ENCODE results near the gene RPL39L. TPM values are rescaled to one million over a fixed set of nuclear protein-coding genes. Genes with fewer than 3 reads are reported as not detected.
"Not testable (repeated sequence)": the region's sequence is repeated elsewhere in the genome, so short reads cannot be mapped to it uniquely, and the experiment has no call there.

The RPL39L gene
- total RNA-seq, 6 experiments from 2014 or later = 6.5 to 20.0 (median 18.0) TPM

DNA sequence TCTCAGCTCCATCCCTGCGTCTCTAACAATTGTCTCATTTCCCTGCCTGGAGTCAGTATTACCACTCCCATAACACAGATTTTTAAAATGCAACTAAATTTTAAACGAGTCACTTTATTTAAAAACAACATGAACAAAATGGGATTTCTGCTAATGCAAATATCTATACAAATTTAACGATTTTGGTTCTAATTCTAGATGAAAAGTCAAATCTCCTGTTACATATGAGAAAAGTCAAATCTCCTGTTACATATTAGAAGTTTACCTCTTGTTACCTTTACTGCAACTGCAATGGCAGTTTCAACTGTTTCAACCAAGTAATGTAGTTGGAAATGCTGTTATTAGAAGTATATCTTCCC is 578 bp upstream of the RPL39L start:
- Mint-ChIP-seq H3K4me1 (ENCODE audit: low read depth) (peaks cover 24% of the 10 kb centered on the region), H3K4me3 (peak overlapping the region; percentile 92), H3K36me3 (ENCODE audit: low read depth) (peaks cover 15% of the 10 kb centered on the region; the same call in 1 of the 2 replicates), H3K27me3 (ENCODE audit: insufficient read depth) (peaks cover 2% of the 10 kb centered on the region), H3K27ac (peak overlapping the region; percentile 82), H3K9me3 (peaks cover 10% of the 10 kb centered on the region; the same call in 1 of the 2 replicates)
- TF ChIP-seq, protein P1, sequence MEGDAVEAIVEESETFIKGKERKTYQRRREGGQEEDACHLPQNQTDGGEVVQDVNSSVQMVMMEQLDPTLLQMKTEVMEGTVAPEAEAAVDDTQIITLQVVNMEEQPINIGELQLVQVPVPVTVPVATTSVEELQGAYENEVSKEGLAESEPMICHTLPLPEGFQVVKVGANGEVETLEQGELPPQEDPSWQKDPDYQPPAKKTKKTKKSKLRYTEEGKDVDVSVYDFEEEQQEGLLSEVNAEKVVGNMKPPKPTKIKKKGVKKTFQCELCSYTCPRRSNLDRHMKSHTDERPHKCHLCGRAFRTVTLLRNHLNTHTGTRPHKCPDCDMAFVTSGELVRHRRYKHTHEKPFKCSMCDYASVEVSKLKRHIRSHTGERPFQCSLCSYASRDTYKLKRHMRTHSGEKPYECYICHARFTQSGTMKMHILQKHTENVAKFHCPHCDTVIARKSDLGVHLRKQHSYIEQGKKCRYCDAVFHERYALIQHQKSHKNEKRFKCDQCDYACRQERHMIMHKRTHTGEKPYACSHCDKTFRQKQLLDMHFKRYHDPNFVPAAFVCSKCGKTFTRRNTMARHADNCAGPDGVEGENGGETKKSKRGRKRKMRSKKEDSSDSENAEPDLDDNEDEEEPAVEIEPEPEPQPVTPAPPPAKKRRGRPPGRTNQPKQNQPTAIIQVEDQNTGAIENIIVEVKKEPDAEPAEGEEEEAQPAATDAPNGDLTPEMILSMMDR (IDR thresholded peaks at IDR 0.05) = no peak; the same call in 1 of the 2 replicates
- no peak for DNase-seq

DNA sequence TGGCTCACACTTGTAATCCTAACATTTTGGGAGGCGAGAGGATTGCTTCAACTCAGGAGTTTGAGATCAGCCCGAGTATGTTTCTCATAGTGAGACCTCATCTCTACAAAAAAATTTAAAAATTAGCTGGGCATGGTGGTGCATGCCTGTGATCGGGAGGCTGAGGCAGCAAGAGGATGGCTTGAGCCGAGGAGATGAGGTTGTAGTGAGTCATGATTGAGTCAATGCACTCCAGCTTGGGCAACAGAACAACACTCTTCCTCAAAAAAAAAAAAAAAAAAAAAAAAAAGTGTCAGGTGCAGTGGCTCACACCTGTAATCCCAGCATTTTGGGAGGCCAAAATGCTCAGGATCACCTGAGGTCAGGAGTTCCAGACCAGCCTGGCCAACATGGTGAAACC is 2.4 kb downstream of the RPL39L start:
- H3K36me3 Mint-ChIP-seq (ENCODE audit: low read depth) = peaks cover 15% of the 10 kb centered on the region; the same call in 1 of the 2 replicates
- peaks cover 32% of the 10 kb centered on the region for H3K4me1 Mint-ChIP-seq (ENCODE audit: low read depth)
- TF ChIP-seq, protein P1 (IDR thresholded peaks at IDR 0.05) = no peak
- DNase-seq = peak; percentile 59
- no peak overlapping the region for H3K27ac Mint-ChIP-seq
- no peak overlapping the region for H3K4me3 Mint-ChIP-seq
- no peaks in the 10 kb centered on the region; the same call in 1 of the 2 replicates for H3K27me3 Mint-ChIP-seq (ENCODE audit: insufficient read depth)
- peaks cover 7% of the 10 kb centered on the region; the same call in 1 of the 2 replicates for H3K9me3 Mint-ChIP-seq

DNA sequence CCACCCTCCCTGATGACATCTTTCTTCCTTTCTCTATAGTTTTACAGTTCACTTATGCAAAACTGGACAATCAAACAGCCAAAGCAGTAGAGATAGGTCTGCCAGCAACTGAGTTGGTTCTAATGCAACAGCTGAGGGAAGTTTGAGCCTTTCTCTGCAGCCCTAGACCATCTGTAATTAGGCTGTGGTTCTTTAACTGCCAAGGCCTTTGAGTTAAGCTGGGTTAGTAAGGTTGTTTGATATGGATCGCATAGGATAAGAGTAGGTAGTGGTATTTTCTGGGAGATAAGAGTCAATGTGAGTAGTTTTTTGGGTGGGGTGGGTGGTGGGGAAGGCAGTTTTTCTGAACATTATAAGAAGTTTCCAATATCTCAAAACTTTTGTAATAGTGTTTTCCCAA is 3.0 kb downstream of the RPL39L start:
- H3K36me3 Mint-ChIP-seq (ENCODE audit: low read depth) = peaks cover 15% of the 10 kb centered on the region; the same call in 1 of the 2 replicates
- H3K9me3 Mint-ChIP-seq = peaks cover 7% of the 10 kb centered on the region; the same call in 1 of the 2 replicates
- no peaks in the 10 kb centered on the region; the same call in 1 of the 2 replicates for H3K27me3 Mint-ChIP-seq (ENCODE audit: insufficient read depth)
- no peak for DNase-seq
- H3K27ac Mint-ChIP-seq = no peak overlapping the region
- TF ChIP-seq, protein P1 (IDR thresholded peaks at IDR 0.05) = no peak
- peaks cover 35% of the 10 kb centered on the region for H3K4me1 Mint-ChIP-seq (ENCODE audit: low read depth)
- no peak overlapping the region for H3K4me3 Mint-ChIP-seq

DNA sequence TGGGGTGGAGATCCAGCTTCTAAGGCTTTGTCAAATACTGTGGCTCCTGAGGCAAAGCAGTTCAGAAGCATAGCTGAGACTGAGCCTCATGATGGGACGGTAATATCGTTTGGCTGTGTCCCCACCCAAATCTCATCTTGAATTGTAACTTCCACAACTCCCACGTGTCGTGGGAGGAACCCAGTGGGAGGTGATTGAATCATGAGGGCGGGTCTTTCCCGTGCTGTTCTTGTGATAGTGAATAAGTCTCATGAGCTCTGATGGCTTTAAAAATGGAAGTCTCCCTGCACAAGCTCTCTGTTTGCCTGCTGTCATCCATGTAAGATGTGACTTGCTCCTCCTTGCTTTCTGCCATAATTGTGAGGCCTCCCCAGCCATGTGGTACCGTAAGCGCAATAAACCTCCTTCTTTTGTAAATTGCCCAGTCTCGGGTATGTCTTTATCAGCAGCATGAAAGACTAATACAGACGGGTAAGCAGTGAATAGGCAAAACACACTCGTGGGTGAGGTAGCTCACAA is 4.1 kb downstream of the RPL39L start:
- not testable (repeated sequence) for H3K4me3 Mint-ChIP-seq

DNA sequence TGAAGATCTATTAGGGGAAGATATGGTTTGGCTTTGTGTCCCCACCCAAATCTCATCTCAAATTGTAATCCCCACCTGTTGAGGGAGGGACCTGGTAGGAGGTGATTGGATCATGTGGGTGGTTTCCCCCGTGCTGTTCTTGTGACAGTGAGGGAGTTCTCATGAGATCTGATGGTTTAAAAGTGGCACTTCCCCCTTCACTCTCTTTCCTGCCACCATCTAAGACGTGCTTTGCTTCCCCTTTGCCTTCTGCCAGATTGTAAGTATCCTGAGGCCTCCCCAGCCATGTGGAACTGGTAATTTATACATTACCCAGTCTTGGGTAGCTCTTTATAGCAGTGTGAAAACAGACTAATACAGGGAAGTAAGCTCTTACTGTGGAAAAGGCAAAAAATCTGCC is 6.1 kb downstream of the RPL39L start:
- H3K4me1 Mint-ChIP-seq (ENCODE audit: low read depth) = peaks cover 35% of the 10 kb centered on the region
- DNase-seq; H3K27me3 Mint-ChIP-seq (ENCODE audit: insufficient read depth); H3K4me3 Mint-ChIP-seq; H3K27ac Mint-ChIP-seq; H3K9me3 Mint-ChIP-seq: not testable (repeated sequence)
- peaks cover 20% of the 10 kb centered on the region for H3K36me3 Mint-ChIP-seq (ENCODE audit: low read depth)

More for the DNA sequence above, 4.1 kb downstream of the RPL39L start:
- H3K9me3 Mint-ChIP-seq; DNase-seq; H3K27me3 Mint-ChIP-seq (ENCODE audit: insufficient read depth); H3K27ac Mint-ChIP-seq: not testable (repeated sequence)
- H3K4me1 Mint-ChIP-seq (ENCODE audit: low read depth) = peaks cover 45% of the 10 kb centered on the region
- peaks cover 21% of the 10 kb centered on the region for H3K36me3 Mint-ChIP-seq (ENCODE audit: low read depth)

DNA sequence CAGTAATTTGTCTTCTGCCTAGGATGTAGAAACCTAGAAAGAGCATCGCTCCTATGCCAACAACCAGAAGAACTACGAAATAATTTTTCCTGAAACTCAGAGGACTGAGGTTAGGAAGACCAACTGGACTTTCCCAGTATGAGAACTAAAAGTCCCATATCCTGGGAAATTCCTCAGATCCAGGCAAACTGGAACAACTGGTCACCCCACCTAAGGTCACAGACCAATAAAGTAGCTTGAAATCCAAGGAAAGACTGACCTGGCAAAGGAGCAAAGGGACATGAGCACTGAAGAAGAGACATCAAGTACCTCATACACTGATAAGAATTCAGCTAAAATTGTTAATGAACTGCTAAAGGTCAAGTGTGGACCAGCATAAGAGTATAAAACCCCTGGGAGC is 6.6 kb downstream of the RPL39L start:
- Mint-ChIP-seq H3K4me3 (no peak overlapping the region), H3K4me1 (ENCODE audit: low read depth) (peaks cover 34% of the 10 kb centered on the region), H3K27ac (no peak overlapping the region), H3K9me3 (no peaks in the 10 kb centered on the region), H3K27me3 (ENCODE audit: insufficient read depth) (no peaks in the 10 kb centered on the region), H3K36me3 (ENCODE audit: low read depth) (peaks cover 19% of the 10 kb centered on the region)
- no peak for DNase-seq
- TF ChIP-seq, protein P1 (IDR thresholded peaks at IDR 0.05) = no peak
